PC-3 (cell line): ENCODE data around the gene GAPDH. TPM values are rescaled to one million over a fixed set of nuclear protein-coding genes. Genes with fewer than 3 reads are reported as not detected.

ENCODE experiments used
- ATAC-seq: fragments of 200-7000 bp; cut with Tn5 transposase; 2 replicates; pipeline ENCODE4 v1.9.1; 2020; ENCODE audit warnings: mild to moderate bottlenecking, moderate library complexity
- BruUV-seq: library from RNA; stranded (reverse); fragments of 400-500 nt; replicated peaks from 2 replicates; lab custom pipeline; 2021; lab: Mats Ljungman, UMichigan
- CTCF ChIA-PET: fragments of 300-600 bp; sonication (Branson Sonifier 250); formaldehyde crosslinking; loops from one replicate; lab custom pipeline; 2022; ENCODE audit warnings: antibody characterized with exemption; lab: Charles Lee
- POLR2A ChIA-PET: fragments of 300-600 bp; sonication (Branson Sonifier 250); formaldehyde crosslinking; loops from one replicate; lab custom pipeline; 2022; ENCODE audit warnings: antibody characterized with exemption; ENCODE audit not compliant: unreplicated experiment; lab: Charles Lee
- DNase-seq: peaks from one replicate; pipeline ENCODE4 v3.0.0-alpha.2; 2015
- H2AFZ ChIP-seq: fragments of 300-600 bp; sonication (generic); 2 replicates; pipeline ENCODE4 v1.6.0; 2016; ENCODE audit warnings: antibody characterized with exemption, low read length
- H3F3A ChIP-seq: fragments of 300-600 bp; sonication (generic); one replicate; pipeline ENCODE4 v1.6.0; 2017; ENCODE audit warnings: antibody characterized with exemption, low read length, control low read depth, mild to moderate bottlenecking; ENCODE audit not compliant: unreplicated experiment
- H3K27ac ChIP-seq: fragments of 300-600 bp; sonication (generic); 2 replicates; pipeline ENCODE4 v1.5.1; 2016; ENCODE audit warnings: mild to moderate bottlenecking, low read length
- H3K27me3 ChIP-seq: fragments of 300-600 bp; sonication (generic); 2 replicates; pipeline ENCODE4 v1.6.1; 2016; ENCODE audit warnings: low read length, mixed read lengths
- H3K36me3 ChIP-seq: fragments of 300-600 bp; sonication (generic); 2 replicates; pipeline ENCODE4 v1.6.1; 2016; ENCODE audit warnings: low read depth, mixed run types, low read length, mixed read lengths
- H3K4me1 ChIP-seq: fragments of 300-600 bp; sonication (generic); 2 replicates; pipeline ENCODE4 v1.5.1; 2016; ENCODE audit warnings: low read length; ENCODE audit not compliant: insufficient read depth
- H3K4me2 ChIP-seq: fragments of 300-600 bp; sonication (generic); 2 replicates; pipeline ENCODE4 v1.6.0; 2016; ENCODE audit warnings: low read length
- H3K4me3 ChIP-seq: fragments of 300-600 bp; sonication (generic); 2 replicates; pipeline ENCODE4 v1.5.1; 2016; ENCODE audit warnings: mild to moderate bottlenecking, low read length, mixed read lengths
- H3K79me2 ChIP-seq: fragments of 300-600 bp; sonication (generic); 2 replicates; pipeline ENCODE4 v1.6.1; 2017; ENCODE audit warnings: low read length, mixed read lengths
- H3K9ac ChIP-seq: fragments of 300-600 bp; sonication (generic); 2 replicates; pipeline ENCODE4 v1.6.0; 2016; ENCODE audit warnings: mild to moderate bottlenecking, low read length
- H3K9me2 ChIP-seq: fragments of 300-600 bp; sonication (generic); replicated peaks from 2 replicates; pipeline ENCODE4 v1.6.1; 2016; ENCODE audit warnings: mixed run types, low read length, mixed read lengths
- H3K9me3 ChIP-seq: fragments of 300-600 bp; sonication (generic); 2 replicates; pipeline ENCODE4 v1.6.1; 2016; ENCODE audit warnings: low read length, mixed read lengths
- H4K20me1 ChIP-seq: fragments of 300-600 bp; sonication (generic); 2 replicates; pipeline ENCODE4 v1.6.1; 2016; ENCODE audit warnings: low read length, mixed read lengths
- EZH2 ChIP-seq: fragments of 300-600 bp; sonication (generic); IDR thresholded peaks from one replicate; pipeline ENCODE4 v1.6.1; 2017; ENCODE audit warnings: antibody characterized with exemption, mild to moderate bottlenecking, low read length; ENCODE audit not compliant: unreplicated experiment
- EZH2phosphoT487 ChIP-seq: fragments of 300-600 bp; sonication (generic); IDR thresholded peaks from 2 replicates; pipeline ENCODE4 v1.6.1; 2018; ENCODE audit warnings: mild to moderate bottlenecking, antibody characterized with exemption, low read length, borderline replicate concordance
- intact Hi-C: fragments of 100-400 bp; cut with micrococcal nuclease; formaldehyde crosslinking; loops from 2 replicates; pipeline ENCODE4 v1.9.0; 2023
- total RNA-seq: library from RNA; depleted of rRNA; stranded (reverse); fragments of >200 nt; gene quantifications from 2 replicates; pipeline ENCODE4 v1.2.3, GENCODE V29; 2014
- TF ChIP-seq, protein P1 (sequence below): fragments of 300-600 bp; sonication (generic); conservative IDR thresholded peaks from 2 replicates; pipeline ENCODE4 v1.5.1; 2017; ENCODE audit warnings: antibody characterized with exemption, low read depth, mild to moderate bottlenecking, low read length

The GAPDH gene
- total RNA-seq, 1 experiment from 2014 or later, result 7,326 TPM

- H3K4me2 ChIP-seq, result no peak overlapping the region
- H3K79me2 ChIP-seq, result peaks cover 11% of the 10 kb centered on the region
- H3K36me3 ChIP-seq, result peaks cover 53% of the 10 kb centered on the region
- no peaks in the 10 kb centered on the region for H3K27me3 ChIP-seq
- ChIA-PET CTCF (no interaction called here), POLR2A (no interaction called here)
- no peaks in the 10 kb centered on the region for H3K9me2 ChIP-seq
- H4K20me1 ChIP-seq, result no peaks in the 10 kb centered on the region
- H3K27ac ChIP-seq, result no peak overlapping the region
- no TSS peak for BruUV-seq
- TF ChIP-seq EZH2phosphoT487, result no peak
- no peak for TF ChIP-seq EZH2
- TF ChIP-seq, protein P1, sequence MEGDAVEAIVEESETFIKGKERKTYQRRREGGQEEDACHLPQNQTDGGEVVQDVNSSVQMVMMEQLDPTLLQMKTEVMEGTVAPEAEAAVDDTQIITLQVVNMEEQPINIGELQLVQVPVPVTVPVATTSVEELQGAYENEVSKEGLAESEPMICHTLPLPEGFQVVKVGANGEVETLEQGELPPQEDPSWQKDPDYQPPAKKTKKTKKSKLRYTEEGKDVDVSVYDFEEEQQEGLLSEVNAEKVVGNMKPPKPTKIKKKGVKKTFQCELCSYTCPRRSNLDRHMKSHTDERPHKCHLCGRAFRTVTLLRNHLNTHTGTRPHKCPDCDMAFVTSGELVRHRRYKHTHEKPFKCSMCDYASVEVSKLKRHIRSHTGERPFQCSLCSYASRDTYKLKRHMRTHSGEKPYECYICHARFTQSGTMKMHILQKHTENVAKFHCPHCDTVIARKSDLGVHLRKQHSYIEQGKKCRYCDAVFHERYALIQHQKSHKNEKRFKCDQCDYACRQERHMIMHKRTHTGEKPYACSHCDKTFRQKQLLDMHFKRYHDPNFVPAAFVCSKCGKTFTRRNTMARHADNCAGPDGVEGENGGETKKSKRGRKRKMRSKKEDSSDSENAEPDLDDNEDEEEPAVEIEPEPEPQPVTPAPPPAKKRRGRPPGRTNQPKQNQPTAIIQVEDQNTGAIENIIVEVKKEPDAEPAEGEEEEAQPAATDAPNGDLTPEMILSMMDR, result no peak
- no peak overlapping the region for H3K9ac ChIP-seq
- no peaks in the 10 kb centered on the region for H3F3A ChIP-seq
- no peak overlapping the region for H3K4me3 ChIP-seq
- no peak overlapping the region for H2AFZ ChIP-seq
- intact Hi-C loops, result no loop called here
- DNase-seq (no peak), ATAC-seq (no peak)
- peaks cover 22% of the 10 kb centered on the region for H3K4me1 ChIP-seq
- no peaks in the 10 kb centered on the region for H3K9me3 ChIP-seq
These were observed 5.6 kb upstream of the GAPDH start for GRCh38 chr12:6528539-6529235.

DNA sequence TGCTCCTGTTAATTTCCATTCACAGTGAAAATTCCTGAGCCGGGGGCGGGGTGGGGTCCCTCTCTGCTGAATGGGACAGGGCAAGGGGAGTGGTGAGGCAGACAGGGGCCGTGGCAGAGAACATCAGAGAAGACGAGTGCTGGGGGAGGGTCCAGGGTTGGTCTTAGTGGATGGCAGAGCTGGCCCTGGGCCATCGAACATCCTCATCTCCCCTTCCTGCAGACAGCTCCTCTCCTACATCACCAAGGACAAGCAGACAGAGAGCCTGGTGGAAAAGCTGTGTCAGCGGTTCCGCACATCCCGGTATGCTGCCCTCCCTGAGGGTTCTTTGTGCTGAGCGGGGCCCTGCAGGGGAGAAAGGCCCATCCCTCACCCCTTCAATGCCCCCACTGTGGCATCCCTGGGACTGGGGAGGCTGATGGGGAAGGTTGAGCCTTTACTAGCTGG, 5.0 kb upstream of the GAPDH start:
- POLR2A ChIA-PET, result no interaction called here
- no peak overlapping the region for H2AFZ ChIP-seq
- DNase-seq, result no peak
- no peaks in the 10 kb centered on the region for H3K27me3 ChIP-seq
- BruUV-seq, result no TSS peak
- H3K36me3 ChIP-seq, result peaks cover 47% of the 10 kb centered on the region
- H3K27ac ChIP-seq, result no peak overlapping the region
- CTCF ChIA-PET, result no interaction called here
- no peaks in the 10 kb centered on the region for H4K20me1 ChIP-seq
- peaks cover 25% of the 10 kb centered on the region for H3K4me1 ChIP-seq
- no peak for TF ChIP-seq EZH2phosphoT487
- no peak for TF ChIP-seq EZH2
- TF ChIP-seq, protein P1, result no peak
- H3K9me2 ChIP-seq, result no peaks in the 10 kb centered on the region
- ATAC-seq, result no peak
- H3K9ac ChIP-seq, result no peak overlapping the region
- H3K4me3 ChIP-seq, result no peak overlapping the region
- no peaks in the 10 kb centered on the region for H3K9me3 ChIP-seq
- H3K79me2 ChIP-seq, result peaks cover 15% of the 10 kb centered on the region
- H3F3A ChIP-seq, result no peaks in the 10 kb centered on the region
- no peak overlapping the region for H3K4me2 ChIP-seq
- intact Hi-C loops, result no loop called here

DNA sequence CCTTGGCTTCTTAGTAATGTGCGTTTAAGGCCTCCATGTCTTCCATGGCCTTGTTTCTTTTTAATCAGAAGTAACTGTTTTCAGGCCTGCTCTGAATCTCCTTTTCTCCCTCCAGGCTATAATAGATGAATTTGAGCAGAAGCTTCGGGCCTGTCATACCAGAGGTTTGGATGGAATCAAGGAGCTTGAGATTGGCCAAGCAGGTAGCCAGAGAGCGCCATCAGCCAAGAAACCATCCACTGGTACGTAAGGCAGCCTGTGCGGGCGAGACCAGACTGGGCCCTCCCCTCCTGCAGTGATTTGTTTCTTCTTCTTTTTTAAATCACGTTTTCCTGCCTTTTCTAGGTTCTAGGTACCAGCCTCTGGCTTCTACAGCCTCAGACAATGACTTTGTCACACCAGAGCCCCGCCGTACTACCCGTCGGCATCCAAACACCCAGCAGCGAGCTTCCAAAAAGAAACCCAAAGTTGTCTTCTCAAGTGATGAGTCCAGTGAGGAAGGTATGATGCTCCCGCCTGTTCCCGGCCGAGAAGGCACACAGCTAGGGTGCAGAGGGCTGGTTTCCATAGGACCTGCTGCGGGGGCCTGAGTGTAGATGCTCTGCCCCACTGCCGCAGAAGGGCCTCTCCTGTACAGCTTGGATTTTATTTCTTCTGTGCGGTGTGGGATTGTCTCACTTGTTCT, 3.6 kb upstream of the GAPDH start:
- ATAC-seq, result no peak

More for the DNA sequence above, 3.6 kb upstream of the GAPDH start:
- POLR2A ChIA-PET, result no interaction called here
- DNase-seq, result no peak
- Histone ChIP-seq H3K27me3 (no peaks in the 10 kb centered on the region), H3K79me2 (peaks cover 29% of the 10 kb centered on the region), H3K27ac (peak overlapping the region; percentile 99), H3K9ac (no peak overlapping the region), H3K4me3 (no peak overlapping the region), H2AFZ (no peak overlapping the region), H4K20me1 (peaks cover 11% of the 10 kb centered on the region), H3K4me1 (peaks cover 25% of the 10 kb centered on the region), H3F3A (no peaks in the 10 kb centered on the region), H3K9me3 (no peaks in the 10 kb centered on the region), H3K4me2 (no peak overlapping the region), H3K36me3 (peaks cover 52% of the 10 kb centered on the region), H3K9me2 (no peaks in the 10 kb centered on the region)
- CTCF ChIA-PET, result no interaction called here
- intact Hi-C loops, result loop anchor here (5.0 kb wide), 1 partner anchor 108 kb away; no protein-coding TSS in a partner anchor
- no peak for TF ChIP-seq EZH2phosphoT487
- TF ChIP-seq, protein P1, result no peak
- TF ChIP-seq EZH2, result no peak
- BruUV-seq, result no TSS peak
